Upper lobe of left lung (tissue), 4 donors: Measurements from ENCODE around the gene GOLGA3.

Source experiments
- CTCF ChIP-seq, 6 experiments: fragments of 450-650 bp in 4 of 6; fragments of 200-600 bp in 2 of 6; sonication (generic) in 2 of 6; IDR thresholded peaks; one replicate each; pipeline ENCODE4 v1.5.1; 2016 to 2019; ENCODE audit warnings: antibody characterized with exemption in 6 of 6
- POLR2AphosphoS5 ChIP-seq, 2 donors: sonication (generic); formaldehyde crosslinking; IDR thresholded peaks; one replicate each; pipeline ENCODE4 v1.5.1; 2017; ENCODE audit warnings: antibody characterized with exemption in 2 of 2

GRCh38 chr12:132825089-132825488, 3.6 kb downstream of the GOLGA3 start:
- TF ChIP-seq CTCF (IDR thresholded peaks at IDR 0.05): no peak
- no peak for TF ChIP-seq POLR2AphosphoS5 (IDR thresholded peaks at IDR 0.05)
